Measurements from ENCODE around the gene TRIM16. TPM values are rescaled to one million over a fixed set of nuclear protein-coding genes. Genes with fewer than 3 reads are reported as not detected.
"Not testable (repeated sequence)": the region's sequence is repeated elsewhere in the genome, so short reads cannot be mapped to it uniquely, and the experiment has no call there.

Gene TRIM16
- total and polyA plus RNA-seq, 2 of the 4 experiments (the other 2 are of a cell fraction): 22.3 to 52.5 TPM

DNA sequence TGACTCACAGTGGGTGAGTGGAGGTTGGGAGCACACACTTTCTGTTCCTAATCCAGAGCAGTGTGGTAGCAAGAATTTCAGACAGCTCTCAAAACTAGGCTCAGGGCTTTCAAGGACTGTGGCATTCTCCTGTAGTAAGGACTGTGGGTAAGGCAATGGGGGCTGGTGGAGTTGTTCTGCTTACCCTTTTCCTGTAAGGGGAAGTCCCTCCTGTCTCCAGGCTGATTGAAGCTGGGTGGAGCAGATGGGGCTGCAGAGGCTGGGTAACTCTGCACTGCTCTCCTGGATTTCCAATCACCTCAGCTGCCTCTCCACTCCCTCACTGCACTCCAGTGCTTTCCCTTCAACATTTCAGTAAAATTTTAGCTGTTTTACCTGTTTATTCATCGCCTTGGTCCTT is 3.4 kb upstream of the TRIM16 start:
- H3K27ac ChIP-seq (ENCODE audit: insufficient read depth, low read length); H3K4ac ChIP-seq (ENCODE audit: low read depth, low read length); BruUV-seq (replicated peaks); H2BK20ac ChIP-seq (ENCODE audit: low read depth, low read length); H3K4me2 ChIP-seq (ENCODE audit: low read depth, low read length); intact Hi-C loops (cut with micrococcal nuclease); H3K4me3 ChIP-seq (ENCODE audit: insufficient read depth, low read depth, low read length); H3K9ac ChIP-seq (ENCODE audit: low read depth, low read length); H4K8ac ChIP-seq (ENCODE audit: low read depth in 2 of 2, low read length in 2 of 2); H4K20me1 ChIP-seq (ENCODE audit: insufficient read depth, low read length); H2BK5ac ChIP-seq (ENCODE audit: low read depth, low read length, poor library complexity, severe bottlenecking); H3K36me3 ChIP-seq (ENCODE audit: control insufficient read depth, insufficient read depth, low read length); H4K91ac ChIP-seq (ENCODE audit: insufficient read depth, low read depth, low read length); H3K14ac ChIP-seq (replicated peaks; ENCODE audit: low read depth, low read length); CTCF ChIA-PET; H3K18ac ChIP-seq (ENCODE audit: low read depth, low read length); H2BK15ac ChIP-seq (ENCODE audit: low read depth, low read length); H3K9me3 ChIP-seq (ENCODE audit: control insufficient read depth, insufficient read depth, low read length); H2AFZ ChIP-seq (replicated peaks; ENCODE audit: low read length, poor library complexity); H2AK5ac ChIP-seq (ENCODE audit: low read depth, low read length); in situ Hi-C loops (cut with MboI; ENCODE audit: low sequenced_read_pairs); H2AK9ac ChIP-seq (replicated peaks; ENCODE audit: low read depth, low read length, poor library complexity); H3K9me1 ChIP-seq (ENCODE audit: insufficient read depth, low read length); dilution Hi-C loops (cut with HindIII; ENCODE audit: low sequenced_read_pairs, unreplicated experiment); H2BK120ac ChIP-seq (ENCODE audit: low read depth, low read length); H3K4me1 ChIP-seq (ENCODE audit: control insufficient read depth, insufficient read depth, low read length); H3K27me3 ChIP-seq (ENCODE audit: control insufficient read depth, insufficient read depth, low read length); H3K56ac ChIP-seq (ENCODE audit: extremely low read depth, insufficient read depth, low read length); H3K23ac ChIP-seq (ENCODE audit: low read depth, low read length); POLR2A ChIA-PET (ENCODE audit: unreplicated experiment); ATAC-seq (ENCODE audit: low read depth); H4K5ac ChIP-seq (ENCODE audit: low read depth, low read length); DNase-seq: not testable (repeated sequence)
- H3K79me1 ChIP-seq (ENCODE audit: low read depth in 1 of 2, low read length in 2 of 2): peaks cover 0 to 10% of the 10 kb centered on the region in 2 experiments; a peak in 1 of 4 replicates
- WGBS, 2 experiments (ENCODE audit: extremely low coverage in 2 of 2, insufficient read length in 1 of 2): no CpG with 5 or more reads among the region's 1 CpG

GRCh38 chr17:15683135-15683534 is 976 bp downstream of the TRIM16 start:
- H3K9me3 ChIP-seq (ENCODE audit: control insufficient read depth, insufficient read depth, low read length); H3K14ac ChIP-seq (replicated peaks; ENCODE audit: low read depth, low read length); H4K91ac ChIP-seq (ENCODE audit: insufficient read depth, low read depth, low read length); H3K4me3 ChIP-seq (ENCODE audit: insufficient read depth, low read depth, low read length); H2AK5ac ChIP-seq (ENCODE audit: low read depth, low read length); CTCF ChIA-PET; intact Hi-C loops (cut with micrococcal nuclease); H2BK5ac ChIP-seq (ENCODE audit: low read depth, low read length, poor library complexity, severe bottlenecking); H3K4me2 ChIP-seq (ENCODE audit: low read depth, low read length); H2AFZ ChIP-seq (replicated peaks; ENCODE audit: low read length, poor library complexity); H3K23ac ChIP-seq (ENCODE audit: low read depth, low read length); ATAC-seq (ENCODE audit: low read depth); H3K27me3 ChIP-seq (ENCODE audit: control insufficient read depth, insufficient read depth, low read length); H2BK20ac ChIP-seq (ENCODE audit: low read depth, low read length); H3K27ac ChIP-seq (ENCODE audit: insufficient read depth, low read length); in situ Hi-C loops (cut with MboI; ENCODE audit: low sequenced_read_pairs); H3K18ac ChIP-seq (ENCODE audit: low read depth, low read length); H4K20me1 ChIP-seq (ENCODE audit: insufficient read depth, low read length); DNase-seq; H3K9me1 ChIP-seq (ENCODE audit: insufficient read depth, low read length); BruUV-seq (replicated peaks); H3K56ac ChIP-seq (ENCODE audit: extremely low read depth, insufficient read depth, low read length); H3K36me3 ChIP-seq (ENCODE audit: control insufficient read depth, insufficient read depth, low read length); H2BK15ac ChIP-seq (ENCODE audit: low read depth, low read length); H2AK9ac ChIP-seq (replicated peaks; ENCODE audit: low read depth, low read length, poor library complexity); H3K4ac ChIP-seq (ENCODE audit: low read depth, low read length); dilution Hi-C loops (cut with HindIII; ENCODE audit: low sequenced_read_pairs, unreplicated experiment); H4K5ac ChIP-seq (ENCODE audit: low read depth, low read length); H2BK120ac ChIP-seq (ENCODE audit: low read depth, low read length); H3K9ac ChIP-seq (ENCODE audit: low read depth, low read length); POLR2A ChIA-PET (ENCODE audit: unreplicated experiment); H3K4me1 ChIP-seq (ENCODE audit: control insufficient read depth, insufficient read depth, low read length): not testable (repeated sequence)
- Histone ChIP-seq H4K8ac (ENCODE audit: low read depth in 2 of 2, low read length in 2 of 2) (peak overlapping the region in 1 of 2 experiments; percentile 77; a peak in 1 of 4 replicates), H3K79me1 (ENCODE audit: low read depth in 1 of 2, low read length in 2 of 2) (peaks cover 0 to 10% of the 10 kb centered on the region in 2 experiments; a peak in 1 of 4 replicates)
- no CpG with 5 or more reads among the region's 3 CpGs for WGBS, 2 experiments (ENCODE audit: extremely low coverage in 2 of 2, insufficient read length in 1 of 2)

Measured in IMR-90 (cell line).